K562 (cell line): ENCODE results near the gene BMAL2. TPM values are rescaled to one million over a fixed set of nuclear protein-coding genes. Genes with fewer than 3 reads are reported as not detected.

Source experiments
- ATAC-seq: fragments of 200-7000 bp; cut with Tn5 transposase; 3 replicates; pipeline ENCODE4 v1.9.1; 2020; ENCODE audit warnings: moderate library complexity
- BruUV-seq: library from RNA; stranded (reverse); fragments of 400-500 nt; replicated peaks from 2 replicates; lab custom pipeline; 2021; lab: Mats Ljungman, UMichigan
- CTCF ChIA-PET: fragments of 300-600 bp; formaldehyde crosslinking; extraction: SDS; loops from one replicate; lab custom pipeline; 2021; ENCODE audit warnings: low intra/inter-chr PET ratio; lab: Yijun Ruan, JAX
- POLR2A ChIA-PET: fragments of 300-600, 350-650 bp; sonication (Branson Sonifier 250); formaldehyde crosslinking; extraction: SDS; loops from one replicate; lab custom pipeline; 2021; ENCODE audit warnings: antibody characterized with exemption, inconsistent platforms; lab: Yijun Ruan, JAX
- DNase-seq, 4 experiments: peaks; one replicate each; pipeline versions ENCODE4 v3.0.0 to v3.0.0-alpha.2; 2011 to 2018; ENCODE audit warnings: low spot score in 3 of 4, mixed read lengths in 3 of 4; ENCODE audit errors: extremely low read depth in 1 of 4
- FAIRE-seq: peaks from 2 replicates; lab custom pipeline; 2011; peaks lifted over from hg19 to GRCh38; lab: Jason Lieb, UNC
- H2AFZ ChIP-seq: 2 replicates; pipeline ENCODE4 v1.6.0; 2011; ENCODE audit warnings: low read depth, low read length, control low read depth, inconsistent platforms
- H3K27ac ChIP-seq: fragments of 200-600 bp; 3 replicates; pipeline ENCODE4 v1.8.0; 2011; ENCODE audit warnings: low read depth, mild to moderate bottlenecking, control low read depth, inconsistent platforms, low read length, moderate library complexity, mixed read lengths; ENCODE audit errors: extremely low read depth
- H3K27me3 ChIP-seq, 2 experiments: fragments of 300-600 bp in 1 of 2; 2 replicates in 1 of 2; 3 replicates in 1 of 2; pipeline versions ENCODE4 v1.6.0 to v1.8.0; 2011; ENCODE audit warnings: inconsistent platforms in 2 of 2, low read length in 2 of 2, mild to moderate bottlenecking in 1 of 2, mixed read lengths in 1 of 2, moderate library complexity in 1 of 2; ENCODE audit not compliant: control insufficient read depth in 2 of 2, insufficient read depth in 2 of 2
- H3K36me3 ChIP-seq: fragments of 300-600 bp; 3 replicates; pipeline ENCODE4 v1.8.0; 2011; ENCODE audit warnings: mild to moderate bottlenecking, low read length, inconsistent platforms; ENCODE audit not compliant: control insufficient read depth, insufficient read depth
- H3K4me1 ChIP-seq, 2 experiments: fragments of 200-600 bp in 1 of 2; replicated peaks in 1 of 2; 2 replicates in 1 of 2; 3 replicates in 1 of 2; pipeline versions ENCODE4 v1.5.1 to v1.8.0; 2011; ENCODE audit warnings: inconsistent platforms in 2 of 2, low read length in 2 of 2, mild to moderate bottlenecking in 1 of 2, mixed read lengths in 1 of 2, moderate library complexity in 1 of 2; ENCODE audit not compliant: control insufficient read depth in 2 of 2, insufficient read depth in 2 of 2
- H3K4me2 ChIP-seq: 2 replicates; pipeline ENCODE4 v1.6.1; 2011; ENCODE audit warnings: low read length, control low read depth, inconsistent platforms, mixed read lengths; ENCODE audit not compliant: insufficient read depth
- H3K4me3 ChIP-seq: fragments of 200-600 bp; sonication (generic), shearing (Covaris generic); 2 replicates; pipeline ENCODE4 v1.5.1; 2016; ENCODE audit warnings: control low read depth, inconsistent platforms
- H3K79me2 ChIP-seq: fragments of 200-600 bp; 3 replicates; pipeline ENCODE4 v1.8.0; 2011; ENCODE audit warnings: low read length, inconsistent platforms; ENCODE audit not compliant: control insufficient read depth, insufficient read depth
- H3K9ac ChIP-seq, 2 experiments: 2 replicates each; pipeline versions ENCODE4 v1.6.0 to v1.6.1; 2011; ENCODE audit warnings: low read depth in 2 of 2, low read length in 2 of 2, control low read depth in 1 of 2, inconsistent platforms in 1 of 2, mild to moderate bottlenecking in 1 of 2, mixed read lengths in 1 of 2; ENCODE audit not compliant: insufficient read depth in 1 of 2
- H3K9me1 ChIP-seq: one replicate; pipeline ENCODE4 v1.6.0; 2011; ENCODE audit warnings: inconsistent platforms, mild to moderate bottlenecking, low read length, moderate library complexity; ENCODE audit not compliant: control insufficient read depth, insufficient read depth
- H3K9me3 ChIP-seq: replicated peaks from 2 replicates; pipeline ENCODE4 v1.5.1; 2011; ENCODE audit warnings: low read depth, low read length, inconsistent platforms; ENCODE audit not compliant: control insufficient read depth, insufficient read depth
- H4K20me1 ChIP-seq: replicated peaks from 2 replicates; pipeline ENCODE4 v1.6.1; 2011; ENCODE audit warnings: low read length, inconsistent platforms, mixed read lengths; ENCODE audit not compliant: control insufficient read depth, insufficient read depth
- GMEB1 ChIP-seq: fragments of 250-450 bp; sonication (Bioruptor Pico); IDR thresholded peaks from 2 replicates; pipeline ENCODE4 v1.4.0; 2020; ENCODE audit warnings: mild to moderate bottlenecking
- HMBOX1 ChIP-seq: sonication (generic); IDR thresholded peaks from 2 replicates; pipeline ENCODE4 v1.6.1; 2016
- LARP7 ChIP-seq: fragments of 450-650 bp; IDR thresholded peaks from 2 replicates; pipeline ENCODE4 v1.6.1; 2016
- RFX1 ChIP-seq: fragments of 450-650 bp; IDR thresholded peaks from 2 replicates; pipeline ENCODE4 v1.6.1; 2016; ENCODE audit warnings: mild to moderate bottlenecking, moderate library complexity
- TARDBP ChIP-seq: fragments of 450-650 bp; IDR thresholded peaks from 2 replicates; pipeline ENCODE4 v1.6.1; 2016
- WGBS: fragments of 100-300 bp; shearing (Covaris generic); methylation state at CpG from one replicate; pipeline ENCODE4 v1.1.6; 2016; ENCODE audit warnings: low coverage, mixed read lengths; ENCODE audit not compliant: insufficient coverage; ENCODE audit errors: missing lambda C conversion rate; 5-methylcytosine and 5-hydroxymethylcytosine counted together
- in situ Hi-C: fragments of 300-500 bp; cut with MboI; formaldehyde crosslinking; loops from 4 replicates; pipeline ENCODE4 v1.15.0; 2018; ENCODE audit warnings: inconsistent platforms, mixed read lengths
- intact Hi-C: fragments of 100-400 bp; cut with micrococcal nuclease; formaldehyde crosslinking; loops from 2 replicates; pipeline ENCODE4 v1.14.2; 2022
- polyA plus RNA-seq, 8 experiments: library from polyadenylated mRNA; depleted of rRNA in 4 of 8; stranded (reverse) in 5 of 8; unstranded in 3 of 8; fragments of >200 nt; fragmentation: Nextera tagmentation in 2 of 8; fragmentation: Illumina TruSeq in 1 of 8; extraction: Ambion mirVana in 2 of 8; extraction: Trizol in 1 of 8; gene quantifications; 2 replicates each; pipeline versions ENCODE4 v1.2.1 to v1.2.3, GENCODE V29; 2011 to 2014; ENCODE audit warnings: inconsistent platforms in 1 of 8, missing spikeins in 1 of 8
- total RNA-seq, 7 experiments: library from RNA; depleted of rRNA in 6 of 7; stranded (reverse); fragments of >200 nt in 6 of 7; fragmentation: Illumina TruSeq in 2 of 7; extraction: Trizol in 2 of 7; gene quantifications; 2 replicates each; pipeline versions ENCODE4 v1.2.1 to v1.2.3, GENCODE V29; 2011 to 2021; ENCODE audit warnings: low replicate concordance in 1 of 7
- TF ChIP-seq, protein P1 (sequence below): fragments of 250-450 bp; sonication (Bioruptor Pico); IDR thresholded peaks from 2 replicates; pipeline ENCODE4 v1.5.0; 2020; ENCODE audit warnings: mild to moderate bottlenecking
- TF ChIP-seq, protein P2 (sequence below): fragments of 450-650 bp; IDR thresholded peaks from 2 replicates; pipeline ENCODE4 v1.6.1; 2016; ENCODE audit warnings: mild to moderate bottlenecking, moderate library complexity

Gene BMAL2
- total and polyA plus RNA-seq, 9 of the 15 experiments (the other 6 are each of a cell fraction or from before 2014, with no cell fraction given), result 0.01 to 1.1 (median 0.50) TPM

- no peak overlapping the region for H3K27ac ChIP-seq
- peaks cover 2% of the 10 kb centered on the region; the same call in 1 of the 2 replicates for H4K20me1 ChIP-seq
- no peak for DNase-seq
- no peak overlapping the region for H2AFZ ChIP-seq
- CTCF ChIA-PET, result no interaction called here
- WGBS, result 21% methylated on average over 2 of the region's 2 CpGs
- ATAC-seq, result no peak
- H3K9ac ChIP-seq, result no peak overlapping the region
- no peaks in the 10 kb centered on the region for H3K79me2 ChIP-seq
- no peaks in the 10 kb centered on the region for H3K4me1 ChIP-seq
- no TSS peak for BruUV-seq
- no peaks in the 10 kb centered on the region; a peak in 1 of 5 replicates for H3K27me3 ChIP-seq
- H3K36me3 ChIP-seq, result no peaks in the 10 kb centered on the region
- in situ Hi-C loops (no loop called here), intact Hi-C loops (no loop called here)
- H3K4me2 ChIP-seq, result no peak overlapping the region
- no peaks in the 10 kb centered on the region for H3K9me3 ChIP-seq
- H3K9me1 ChIP-seq, result no peaks in the 10 kb centered on the region
- no peak overlapping the region for H3K4me3 ChIP-seq
- POLR2A ChIA-PET, result interaction anchor here (1.2 to 1.4 kb wide), 2 partner anchors 12 kb away, joined by 3 read pairs; no protein-coding TSS in a partner anchor
- no peak for FAIRE-seq
- TF ChIP-seq, protein P1, sequence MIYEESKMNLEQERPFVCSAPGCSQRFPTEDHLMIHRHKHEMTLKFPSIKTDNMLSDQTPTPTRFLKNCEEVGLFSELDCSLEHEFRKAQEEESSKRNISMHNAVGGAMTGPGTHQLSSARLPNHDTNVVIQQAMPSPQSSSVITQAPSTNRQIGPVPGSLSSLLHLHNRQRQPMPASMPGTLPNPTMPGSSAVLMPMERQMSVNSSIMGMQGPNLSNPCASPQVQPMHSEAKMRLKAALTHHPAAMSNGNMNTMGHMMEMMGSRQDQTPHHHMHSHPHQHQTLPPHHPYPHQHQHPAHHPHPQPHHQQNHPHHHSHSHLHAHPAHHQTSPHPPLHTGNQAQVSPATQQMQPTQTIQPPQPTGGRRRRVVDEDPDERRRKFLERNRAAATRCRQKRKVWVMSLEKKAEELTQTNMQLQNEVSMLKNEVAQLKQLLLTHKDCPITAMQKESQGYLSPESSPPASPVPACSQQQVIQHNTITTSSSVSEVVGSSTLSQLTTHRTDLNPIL (CRISPR knock-in tag), result no peak
- TF ChIP-seq TARDBP, result no peak
- TF ChIP-seq GMEB1 (CRISPR knock-in tag), result no peak
- TF ChIP-seq RFX1, result no peak
- no peak for TF ChIP-seq LARP7
- TF ChIP-seq, protein P2, sequence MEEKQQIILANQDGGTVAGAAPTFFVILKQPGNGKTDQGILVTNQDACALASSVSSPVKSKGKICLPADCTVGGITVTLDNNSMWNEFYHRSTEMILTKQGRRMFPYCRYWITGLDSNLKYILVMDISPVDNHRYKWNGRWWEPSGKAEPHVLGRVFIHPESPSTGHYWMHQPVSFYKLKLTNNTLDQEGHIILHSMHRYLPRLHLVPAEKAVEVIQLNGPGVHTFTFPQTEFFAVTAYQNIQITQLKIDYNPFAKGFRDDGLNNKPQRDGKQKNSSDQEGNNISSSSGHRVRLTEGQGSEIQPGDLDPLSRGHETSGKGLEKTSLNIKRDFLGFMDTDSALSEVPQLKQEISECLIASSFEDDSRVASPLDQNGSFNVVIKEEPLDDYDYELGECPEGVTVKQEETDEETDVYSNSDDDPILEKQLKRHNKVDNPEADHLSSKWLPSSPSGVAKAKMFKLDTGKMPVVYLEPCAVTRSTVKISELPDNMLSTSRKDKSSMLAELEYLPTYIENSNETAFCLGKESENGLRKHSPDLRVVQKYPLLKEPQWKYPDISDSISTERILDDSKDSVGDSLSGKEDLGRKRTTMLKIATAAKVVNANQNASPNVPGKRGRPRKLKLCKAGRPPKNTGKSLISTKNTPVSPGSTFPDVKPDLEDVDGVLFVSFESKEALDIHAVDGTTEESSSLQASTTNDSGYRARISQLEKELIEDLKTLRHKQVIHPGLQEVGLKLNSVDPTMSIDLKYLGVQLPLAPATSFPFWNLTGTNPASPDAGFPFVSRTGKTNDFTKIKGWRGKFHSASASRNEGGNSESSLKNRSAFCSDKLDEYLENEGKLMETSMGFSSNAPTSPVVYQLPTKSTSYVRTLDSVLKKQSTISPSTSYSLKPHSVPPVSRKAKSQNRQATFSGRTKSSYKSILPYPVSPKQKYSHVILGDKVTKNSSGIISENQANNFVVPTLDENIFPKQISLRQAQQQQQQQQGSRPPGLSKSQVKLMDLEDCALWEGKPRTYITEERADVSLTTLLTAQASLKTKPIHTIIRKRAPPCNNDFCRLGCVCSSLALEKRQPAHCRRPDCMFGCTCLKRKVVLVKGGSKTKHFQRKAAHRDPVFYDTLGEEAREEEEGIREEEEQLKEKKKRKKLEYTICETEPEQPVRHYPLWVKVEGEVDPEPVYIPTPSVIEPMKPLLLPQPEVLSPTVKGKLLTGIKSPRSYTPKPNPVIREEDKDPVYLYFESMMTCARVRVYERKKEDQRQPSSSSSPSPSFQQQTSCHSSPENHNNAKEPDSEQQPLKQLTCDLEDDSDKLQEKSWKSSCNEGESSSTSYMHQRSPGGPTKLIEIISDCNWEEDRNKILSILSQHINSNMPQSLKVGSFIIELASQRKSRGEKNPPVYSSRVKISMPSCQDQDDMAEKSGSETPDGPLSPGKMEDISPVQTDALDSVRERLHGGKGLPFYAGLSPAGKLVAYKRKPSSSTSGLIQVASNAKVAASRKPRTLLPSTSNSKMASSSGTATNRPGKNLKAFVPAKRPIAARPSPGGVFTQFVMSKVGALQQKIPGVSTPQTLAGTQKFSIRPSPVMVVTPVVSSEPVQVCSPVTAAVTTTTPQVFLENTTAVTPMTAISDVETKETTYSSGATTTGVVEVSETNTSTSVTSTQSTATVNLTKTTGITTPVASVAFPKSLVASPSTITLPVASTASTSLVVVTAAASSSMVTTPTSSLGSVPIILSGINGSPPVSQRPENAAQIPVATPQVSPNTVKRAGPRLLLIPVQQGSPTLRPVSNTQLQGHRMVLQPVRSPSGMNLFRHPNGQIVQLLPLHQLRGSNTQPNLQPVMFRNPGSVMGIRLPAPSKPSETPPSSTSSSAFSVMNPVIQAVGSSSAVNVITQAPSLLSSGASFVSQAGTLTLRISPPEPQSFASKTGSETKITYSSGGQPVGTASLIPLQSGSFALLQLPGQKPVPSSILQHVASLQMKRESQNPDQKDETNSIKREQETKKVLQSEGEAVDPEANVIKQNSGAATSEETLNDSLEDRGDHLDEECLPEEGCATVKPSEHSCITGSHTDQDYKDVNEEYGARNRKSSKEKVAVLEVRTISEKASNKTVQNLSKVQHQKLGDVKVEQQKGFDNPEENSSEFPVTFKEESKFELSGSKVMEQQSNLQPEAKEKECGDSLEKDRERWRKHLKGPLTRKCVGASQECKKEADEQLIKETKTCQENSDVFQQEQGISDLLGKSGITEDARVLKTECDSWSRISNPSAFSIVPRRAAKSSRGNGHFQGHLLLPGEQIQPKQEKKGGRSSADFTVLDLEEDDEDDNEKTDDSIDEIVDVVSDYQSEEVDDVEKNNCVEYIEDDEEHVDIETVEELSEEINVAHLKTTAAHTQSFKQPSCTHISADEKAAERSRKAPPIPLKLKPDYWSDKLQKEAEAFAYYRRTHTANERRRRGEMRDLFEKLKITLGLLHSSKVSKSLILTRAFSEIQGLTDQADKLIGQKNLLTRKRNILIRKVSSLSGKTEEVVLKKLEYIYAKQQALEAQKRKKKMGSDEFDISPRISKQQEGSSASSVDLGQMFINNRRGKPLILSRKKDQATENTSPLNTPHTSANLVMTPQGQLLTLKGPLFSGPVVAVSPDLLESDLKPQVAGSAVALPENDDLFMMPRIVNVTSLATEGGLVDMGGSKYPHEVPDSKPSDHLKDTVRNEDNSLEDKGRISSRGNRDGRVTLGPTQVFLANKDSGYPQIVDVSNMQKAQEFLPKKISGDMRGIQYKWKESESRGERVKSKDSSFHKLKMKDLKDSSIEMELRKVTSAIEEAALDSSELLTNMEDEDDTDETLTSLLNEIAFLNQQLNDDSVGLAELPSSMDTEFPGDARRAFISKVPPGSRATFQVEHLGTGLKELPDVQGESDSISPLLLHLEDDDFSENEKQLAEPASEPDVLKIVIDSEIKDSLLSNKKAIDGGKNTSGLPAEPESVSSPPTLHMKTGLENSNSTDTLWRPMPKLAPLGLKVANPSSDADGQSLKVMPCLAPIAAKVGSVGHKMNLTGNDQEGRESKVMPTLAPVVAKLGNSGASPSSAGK, result no peak
- no peak for TF ChIP-seq HMBOX1
Observed at GRCh38 chr12:27284751-27285150, 47.9 kb upstream of the BMAL2 start.
